ENCODE data around the gene CDH22.

Gene CDH22

DNA sequence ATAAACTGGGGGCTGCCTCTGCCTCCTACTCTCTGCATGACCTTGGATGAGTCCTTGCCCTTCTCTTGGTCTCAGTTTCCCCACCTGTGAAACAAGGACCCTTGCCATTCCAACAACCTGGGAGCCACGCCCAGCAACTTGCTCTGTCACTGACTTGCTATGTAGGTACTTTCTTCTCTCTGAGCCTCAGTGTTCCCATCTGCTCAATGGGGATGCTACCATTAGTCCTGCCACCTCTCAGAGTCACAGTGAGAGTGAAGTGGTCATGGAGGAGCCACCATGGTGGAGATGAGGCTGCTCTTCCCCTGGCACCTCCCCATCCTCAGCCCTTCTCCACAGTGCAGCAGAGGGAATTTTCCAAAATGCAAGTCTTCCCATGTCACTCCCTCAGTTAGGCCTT is 70.6 kb downstream of the CDH22 start:
- H3K4me3 ChIP-seq (ENCODE audit: low read depth, low read length): no peak overlapping the region
- DNase-seq (ENCODE audit: low read depth): no peak
- TF ChIP-seq, protein P1, sequence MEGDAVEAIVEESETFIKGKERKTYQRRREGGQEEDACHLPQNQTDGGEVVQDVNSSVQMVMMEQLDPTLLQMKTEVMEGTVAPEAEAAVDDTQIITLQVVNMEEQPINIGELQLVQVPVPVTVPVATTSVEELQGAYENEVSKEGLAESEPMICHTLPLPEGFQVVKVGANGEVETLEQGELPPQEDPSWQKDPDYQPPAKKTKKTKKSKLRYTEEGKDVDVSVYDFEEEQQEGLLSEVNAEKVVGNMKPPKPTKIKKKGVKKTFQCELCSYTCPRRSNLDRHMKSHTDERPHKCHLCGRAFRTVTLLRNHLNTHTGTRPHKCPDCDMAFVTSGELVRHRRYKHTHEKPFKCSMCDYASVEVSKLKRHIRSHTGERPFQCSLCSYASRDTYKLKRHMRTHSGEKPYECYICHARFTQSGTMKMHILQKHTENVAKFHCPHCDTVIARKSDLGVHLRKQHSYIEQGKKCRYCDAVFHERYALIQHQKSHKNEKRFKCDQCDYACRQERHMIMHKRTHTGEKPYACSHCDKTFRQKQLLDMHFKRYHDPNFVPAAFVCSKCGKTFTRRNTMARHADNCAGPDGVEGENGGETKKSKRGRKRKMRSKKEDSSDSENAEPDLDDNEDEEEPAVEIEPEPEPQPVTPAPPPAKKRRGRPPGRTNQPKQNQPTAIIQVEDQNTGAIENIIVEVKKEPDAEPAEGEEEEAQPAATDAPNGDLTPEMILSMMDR (IDR thresholded peaks at IDR 0.05; ENCODE audit: control insufficient read depth, extremely low read depth, insufficient read depth): no peak

DNA sequence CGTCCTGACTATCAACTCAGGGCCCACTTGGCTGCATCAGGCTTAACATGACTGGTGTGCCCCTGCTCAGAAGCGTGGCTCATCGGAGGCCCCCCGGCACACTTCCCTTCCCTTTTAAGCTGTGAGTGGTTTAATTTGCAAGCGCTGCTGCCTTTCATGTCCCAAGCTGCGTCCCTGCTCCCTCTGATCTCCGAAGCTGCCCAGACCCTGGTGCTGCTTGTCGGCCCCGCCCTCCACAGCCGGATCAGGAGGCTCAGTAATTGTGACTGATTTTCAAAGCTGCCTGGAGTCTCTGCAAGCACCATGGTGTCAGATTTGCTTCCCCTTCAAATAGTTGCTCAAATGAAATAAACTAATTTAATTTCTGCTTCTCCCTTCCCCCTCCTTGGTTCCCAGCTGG is 71.1 kb downstream of the CDH22 start:
- TF ChIP-seq, protein P1 (IDR thresholded peaks at IDR 0.05; ENCODE audit: control insufficient read depth, extremely low read depth, insufficient read depth): no peak
- no peak for DNase-seq (ENCODE audit: low read depth)
- no peak overlapping the region for H3K4me3 ChIP-seq (ENCODE audit: low read depth, low read length)

DNA sequence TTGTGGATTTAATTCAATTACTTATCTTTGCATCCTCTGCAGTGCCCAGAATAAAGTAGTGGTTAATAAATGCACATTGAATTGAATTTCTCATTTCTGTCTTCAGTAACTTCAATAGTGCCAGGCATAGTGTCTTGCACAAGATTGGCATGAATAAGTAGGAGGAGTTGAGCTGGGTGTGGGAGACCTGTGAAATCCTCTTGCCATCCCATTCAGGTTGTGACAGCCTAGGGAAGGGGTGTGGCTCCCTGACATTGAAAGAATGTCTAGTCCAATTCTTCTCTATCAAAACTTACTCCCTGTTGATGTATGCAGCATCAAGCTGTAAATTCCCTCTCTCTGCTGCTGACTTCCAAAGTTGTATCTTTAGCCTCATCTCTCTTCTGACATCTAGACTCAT is 73.2 kb downstream of the CDH22 start:
- TF ChIP-seq, protein P1 (IDR thresholded peaks at IDR 0.05; ENCODE audit: control insufficient read depth, extremely low read depth, insufficient read depth): no peak
- DNase-seq (ENCODE audit: low read depth): no peak
- H3K4me3 ChIP-seq (ENCODE audit: low read depth, low read length): no peak overlapping the region

DNA sequence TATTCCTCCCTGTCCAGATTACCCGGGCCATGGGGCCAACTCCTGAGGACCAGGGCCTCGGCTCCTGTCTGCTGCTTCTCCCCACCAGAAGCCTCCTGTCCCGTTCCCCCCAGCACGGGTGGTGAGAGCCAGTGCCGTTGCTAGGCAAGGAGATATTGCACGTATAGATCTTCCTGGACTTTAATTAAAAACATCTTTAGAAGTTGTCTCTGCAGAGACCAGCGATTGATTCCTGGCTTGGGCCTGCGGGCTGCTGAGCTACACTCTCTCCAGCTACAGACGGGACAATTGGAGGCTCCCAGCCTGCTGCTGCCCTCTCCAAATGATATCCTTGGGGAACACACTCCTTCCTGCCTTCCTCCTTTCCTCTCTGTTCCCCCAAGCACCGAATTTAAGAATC is 74.6 kb downstream of the CDH22 start:
- H3K4me3 ChIP-seq (ENCODE audit: low read depth, low read length): no peak overlapping the region
- TF ChIP-seq, protein P1 (IDR thresholded peaks at IDR 0.05; ENCODE audit: control insufficient read depth, extremely low read depth, insufficient read depth): no peak
- no peak for DNase-seq (ENCODE audit: low read depth)

DNA sequence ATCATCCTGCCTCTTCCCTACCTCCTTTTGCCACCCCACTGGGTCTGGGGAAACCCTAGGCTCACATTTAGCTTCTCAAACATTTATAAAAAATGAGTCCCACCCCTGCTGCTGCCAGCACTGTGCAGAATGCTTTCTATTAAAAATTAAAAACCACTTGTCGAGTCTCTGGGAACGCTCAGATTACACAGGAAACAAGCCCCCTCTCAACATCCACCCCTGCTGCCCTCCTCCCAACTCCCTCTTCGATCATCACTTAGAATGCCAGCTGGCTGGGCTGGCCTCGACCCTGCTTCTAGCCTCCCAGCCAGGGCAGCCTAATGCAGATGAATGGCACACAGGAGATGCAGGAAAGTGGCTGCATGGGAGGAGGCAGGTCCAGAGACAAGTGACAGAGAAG is 75.8 kb downstream of the CDH22 start:
- DNase-seq (ENCODE audit: low read depth): no peak
- no peak overlapping the region for H3K4me3 ChIP-seq (ENCODE audit: low read depth, low read length)
- TF ChIP-seq, protein P1 (IDR thresholded peaks at IDR 0.05; ENCODE audit: control insufficient read depth, extremely low read depth, insufficient read depth): no peak

DNA sequence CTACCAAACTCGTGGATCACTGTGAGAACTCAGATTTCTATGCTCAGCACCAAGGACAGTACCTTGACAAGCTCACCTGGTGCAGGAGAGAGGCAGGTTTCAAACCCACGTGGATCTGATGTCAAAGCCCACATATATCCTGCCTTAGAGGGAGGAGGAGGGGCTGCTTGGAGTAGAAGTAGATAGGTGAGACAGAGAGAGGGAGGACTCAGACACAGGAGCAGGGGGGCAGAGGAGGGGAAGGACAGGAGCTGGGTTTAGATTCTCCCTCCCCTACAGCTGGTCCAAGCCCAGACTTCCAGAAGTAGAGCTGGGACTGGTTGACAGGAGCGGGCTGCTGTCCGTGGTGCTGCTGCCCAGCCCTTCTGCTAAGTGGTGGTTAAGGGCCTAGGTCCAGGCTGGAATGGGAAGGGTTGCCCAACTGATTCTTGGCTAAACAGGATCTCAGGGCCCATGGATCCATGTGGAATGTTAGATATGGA is 77.5 kb downstream of the CDH22 start:
- H3K4me3 ChIP-seq (ENCODE audit: low read depth, low read length): no peak overlapping the region

DNA sequence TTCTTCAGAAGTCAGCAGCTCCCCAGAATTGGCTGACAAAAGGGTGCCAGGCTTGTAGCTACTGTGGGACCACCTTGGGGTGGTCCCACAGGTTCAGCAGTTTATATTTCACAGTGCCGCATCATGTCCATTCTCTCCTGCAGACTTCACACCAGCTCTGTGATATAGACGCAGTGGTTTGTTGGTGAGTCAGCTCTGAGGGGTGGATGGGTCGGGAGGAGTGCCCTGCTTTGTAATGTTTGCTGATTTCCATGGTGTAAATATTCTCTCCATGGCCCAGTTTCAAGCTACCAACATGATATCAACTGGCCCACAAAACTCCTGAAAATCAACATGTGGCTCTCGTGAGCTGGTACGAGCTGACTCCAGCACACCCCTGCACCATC is 78.2 kb downstream of the CDH22 start:
- TF ChIP-seq, protein P1 (IDR thresholded peaks at IDR 0.05; ENCODE audit: control insufficient read depth, extremely low read depth, insufficient read depth): no peak
- no peak overlapping the region for H3K4me3 ChIP-seq (ENCODE audit: low read depth, low read length)
- no peak for DNase-seq (ENCODE audit: low read depth)

More for the DNA sequence above, 77.5 kb downstream of the CDH22 start:
- peak; percentile 18 for DNase-seq (ENCODE audit: low read depth)
- TF ChIP-seq, protein P1 (IDR thresholded peaks at IDR 0.05; ENCODE audit: control insufficient read depth, extremely low read depth, insufficient read depth): no peak

Measured in LNCaP clone FGC (cell line).